DMS53 treated with DMSO at 0.1 percent for 48 hours (cell line): ENCODE results near the gene LCN10.

Experiments
- DNase-seq: peaks from one replicate; lab custom pipeline; 2025; ENCODE audit not compliant: unreplicated experiment; lab: John Stamatoyannopoulos, UW

The LCN10 gene

DNA sequence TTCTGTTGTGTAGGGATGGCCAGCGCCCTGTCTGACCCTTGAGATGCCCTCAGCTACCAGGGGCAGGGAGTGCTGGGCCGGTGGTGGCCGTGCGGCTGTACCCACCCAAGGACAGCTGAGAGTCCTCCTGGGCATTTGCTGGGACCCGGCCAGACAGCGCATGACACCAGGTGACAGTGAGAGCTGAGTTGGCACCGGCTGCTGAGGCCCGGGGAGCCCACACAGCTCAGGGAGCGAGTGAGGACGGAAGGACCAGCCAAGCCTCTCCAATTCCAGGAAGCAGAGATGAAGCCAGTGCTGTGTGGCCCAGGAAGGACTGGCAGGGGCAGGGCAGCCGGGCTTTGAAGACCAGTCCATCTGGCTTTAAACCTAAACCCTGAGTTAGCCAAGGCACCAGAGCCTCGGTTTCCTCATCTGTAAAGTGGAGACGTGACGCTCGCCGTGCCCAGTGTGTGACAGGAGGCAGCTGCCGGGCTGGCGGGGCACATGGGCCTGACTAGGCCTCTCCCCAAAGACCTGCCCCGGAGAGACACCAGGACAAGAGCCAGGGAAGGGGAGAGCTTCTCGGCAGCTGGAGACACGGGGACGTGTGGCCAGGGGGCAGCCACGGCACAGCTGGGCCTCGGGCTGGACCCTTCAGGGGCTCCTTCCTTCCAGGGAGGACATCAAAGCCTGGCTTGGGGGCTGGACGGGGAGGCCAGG is 52.5 kb downstream of the LCN10 start:
- DNase-seq: no peak

DNA sequence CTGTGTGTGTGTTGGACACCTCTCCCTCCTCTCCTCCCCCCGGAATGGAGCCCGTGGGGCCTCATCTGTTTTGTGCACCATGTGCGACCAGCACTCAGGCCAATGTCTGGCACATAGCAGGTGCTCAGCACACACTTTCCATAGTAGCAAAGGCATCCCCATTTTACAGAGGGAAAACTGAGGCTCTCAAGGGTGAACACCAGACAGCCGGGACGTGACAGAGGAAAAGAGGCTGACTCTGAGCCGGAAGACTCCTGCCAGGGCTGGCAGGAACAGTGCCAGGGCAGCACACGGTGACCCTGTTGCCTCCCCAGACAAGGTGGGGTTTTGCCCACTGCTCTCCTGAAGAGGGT is 53.7 kb downstream of the LCN10 start:
- DNase-seq: no peak

DNA sequence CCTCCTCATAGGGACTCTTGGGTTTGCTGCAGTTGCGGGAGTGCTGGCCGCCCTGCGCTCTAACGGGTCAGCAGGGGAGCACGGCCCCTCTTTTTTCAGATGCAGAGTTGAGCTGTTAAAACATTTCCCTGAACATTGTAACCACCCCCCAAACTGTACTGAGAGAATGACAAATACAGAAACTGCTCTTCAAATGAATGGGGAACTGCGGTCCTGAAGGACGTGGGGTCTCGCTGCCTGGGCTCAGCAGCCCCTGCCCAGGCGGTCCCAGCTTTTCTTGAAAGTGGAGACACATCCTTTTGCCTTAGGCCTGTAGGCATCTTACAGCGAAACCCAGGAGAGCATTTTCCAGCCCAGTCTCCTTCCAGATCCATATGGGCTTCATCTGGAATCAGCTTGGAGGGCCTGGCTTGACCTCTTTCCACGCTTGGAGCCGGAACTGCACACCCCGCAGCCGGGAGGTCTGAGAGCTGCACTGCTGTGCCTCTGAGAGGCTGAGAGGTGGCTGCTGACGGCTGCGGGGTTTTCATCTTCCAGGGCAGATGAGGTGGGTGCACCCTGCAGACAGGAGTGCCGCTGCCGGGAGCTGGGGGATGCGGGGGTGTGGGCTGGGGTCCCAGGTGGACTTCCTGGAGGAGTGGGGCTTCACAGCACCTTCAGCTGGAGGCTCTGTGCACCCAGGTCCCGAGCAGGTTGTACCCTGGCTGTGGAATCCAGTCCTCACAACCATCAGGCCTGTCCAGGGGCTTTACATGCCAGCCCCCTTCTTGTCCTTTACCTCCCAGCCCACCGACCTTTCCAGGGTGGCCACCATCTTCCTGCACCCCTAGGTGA is 54.2 kb downstream of the LCN10 start:
- peak; percentile 52 for DNase-seq
